NCI-H82 treated with DMSO at 0.1 percent for 48 hours (cell line): Measurements from ENCODE around the gene EME2.

ENCODE experiments used
- DNase-seq: peaks from one replicate; lab custom pipeline; 2025; ENCODE audit not compliant: unreplicated experiment; lab: John Stamatoyannopoulos, UW

The EME2 gene

DNA sequence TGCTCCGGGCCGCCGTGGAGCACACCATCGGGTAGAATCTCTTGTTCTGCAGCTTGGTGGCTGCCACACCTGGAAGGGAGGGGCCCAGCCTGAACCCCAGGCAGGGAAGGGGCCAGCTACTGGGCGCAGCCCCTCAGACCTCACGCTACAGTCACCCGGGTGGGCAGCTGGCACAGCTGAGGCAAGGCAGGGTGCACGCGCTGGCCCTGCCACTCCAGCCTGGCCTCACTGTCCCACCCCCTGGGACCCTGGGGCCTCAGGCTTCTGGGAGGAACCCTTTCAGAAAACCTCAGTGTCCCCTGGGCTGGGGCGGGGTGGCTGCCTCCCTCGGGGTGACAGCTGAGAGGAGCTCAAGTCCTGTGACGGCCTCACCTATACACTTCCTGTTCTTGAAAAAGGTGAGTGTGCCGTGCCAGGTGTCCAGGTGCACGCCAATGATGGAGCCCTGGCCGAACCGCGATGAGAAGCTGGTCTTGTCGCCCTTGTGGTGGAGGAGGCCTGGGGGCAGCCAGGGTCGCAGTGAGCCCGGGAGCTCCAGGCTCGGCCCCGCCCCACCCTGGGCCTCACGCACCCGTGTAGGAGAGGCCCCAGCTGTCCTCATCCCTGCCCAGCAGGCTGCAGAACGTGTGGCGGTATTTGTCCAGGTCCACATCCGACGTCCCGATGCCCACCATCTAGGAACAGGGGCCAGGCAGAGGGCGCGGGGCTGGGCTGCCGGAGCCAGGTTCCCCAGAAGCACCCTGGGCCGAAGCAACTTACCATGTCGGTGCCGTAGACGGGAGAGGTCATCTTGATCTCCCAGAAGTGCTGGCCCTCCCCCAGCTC, 5.0 kb downstream of the EME2 start:
- DNase-seq, result no peak

DNA sequence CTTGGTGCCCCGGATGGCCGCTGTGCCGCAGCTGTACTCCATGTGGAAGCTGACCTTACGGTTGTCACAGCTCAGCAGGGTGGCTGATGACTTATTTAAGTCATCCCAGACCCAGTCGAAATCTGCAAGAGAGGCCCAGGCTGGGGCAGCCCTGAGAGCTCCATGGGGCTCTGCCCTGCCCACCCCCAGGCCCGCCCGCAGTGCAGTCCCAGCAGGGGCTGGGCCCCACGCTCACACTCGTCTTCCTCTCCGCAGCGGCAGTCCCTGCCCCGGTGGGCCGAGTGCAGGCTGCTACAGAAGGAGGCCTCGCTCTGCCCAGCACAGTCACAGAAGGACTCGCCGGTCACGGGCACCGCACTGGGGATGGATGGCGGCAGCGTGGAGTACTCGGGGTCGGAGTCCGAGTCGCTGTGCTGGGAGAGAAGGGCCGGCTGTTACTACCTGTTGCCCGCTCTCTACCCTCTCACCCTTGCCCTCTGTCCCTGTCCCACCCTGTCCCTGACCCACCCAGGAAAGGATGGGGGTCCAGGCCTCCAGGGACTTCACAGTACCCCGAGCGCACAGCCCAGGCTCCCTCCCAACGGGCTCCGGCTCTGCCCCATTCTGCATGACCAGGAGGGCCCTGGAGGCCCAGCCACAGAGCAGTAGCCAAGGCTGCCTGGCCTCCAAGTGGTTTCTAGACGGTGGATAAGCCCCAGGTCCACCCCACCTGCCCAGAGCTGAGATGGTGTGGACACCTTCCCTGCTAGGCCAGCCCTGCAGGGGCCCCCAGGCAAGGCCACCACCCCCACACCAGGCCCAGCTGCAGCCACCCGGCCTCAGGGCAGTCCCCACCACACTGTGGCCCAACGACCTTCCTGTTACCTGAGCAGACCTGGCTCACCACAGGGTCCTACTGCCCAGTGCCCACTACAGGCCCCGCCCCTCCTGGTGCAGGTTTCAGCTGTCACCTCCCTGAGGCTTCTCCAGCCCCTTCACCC, 5.9 kb downstream of the EME2 start:
- no peak for DNase-seq

- no peak for DNase-seq
Observed at GRCh38 chr16:1779234-1779701, 6.7 kb downstream of the EME2 start.

DNA sequence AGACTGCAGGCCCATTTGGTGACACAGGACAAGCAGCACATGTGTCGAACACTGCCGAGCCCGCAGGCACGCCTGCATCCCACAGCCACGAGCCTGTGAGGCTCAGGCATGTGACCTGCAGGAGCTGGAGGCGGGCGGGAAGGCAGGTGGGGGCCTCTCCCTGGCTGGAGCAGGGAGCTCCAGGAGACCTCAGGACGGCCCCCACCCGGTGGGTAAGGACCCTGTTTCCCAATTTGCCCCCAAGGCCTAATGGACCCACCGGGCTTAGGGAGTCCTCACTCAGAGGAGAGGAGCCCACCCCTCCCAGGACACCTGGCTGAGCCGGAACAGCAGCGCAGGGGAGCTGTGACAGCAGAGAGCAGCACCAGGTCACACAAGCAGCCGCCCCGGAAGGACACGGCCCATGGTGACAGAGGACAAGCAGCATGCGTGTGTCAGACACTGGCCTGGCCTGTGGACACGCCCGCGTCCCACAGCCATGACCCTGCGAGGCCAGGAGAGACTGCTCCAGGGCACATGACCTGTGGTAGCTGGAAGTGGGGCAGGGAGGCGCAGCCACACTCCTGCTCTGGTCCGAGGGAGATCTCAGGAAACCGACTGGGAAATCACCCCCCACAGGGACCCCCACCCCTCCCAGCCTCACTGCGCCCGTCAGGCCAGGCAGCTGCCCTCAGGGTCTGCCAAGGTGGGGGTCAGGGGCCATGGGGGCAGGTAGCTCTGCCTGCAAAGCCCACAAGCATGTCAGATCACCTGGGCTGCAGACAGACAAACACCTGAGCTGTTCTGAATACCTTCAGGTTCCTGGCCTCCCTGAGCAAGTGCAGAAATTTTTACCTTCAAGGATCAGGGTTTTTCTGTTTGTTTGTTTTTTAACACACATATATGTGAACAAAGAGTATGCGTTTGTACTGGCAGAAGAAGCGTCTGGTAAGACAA, 7.4 kb downstream of the EME2 start:
- no peak for DNase-seq

GRCh38 chr16:1780677-1781072, 8.1 kb downstream of the EME2 start:
- no peak for DNase-seq

DNA sequence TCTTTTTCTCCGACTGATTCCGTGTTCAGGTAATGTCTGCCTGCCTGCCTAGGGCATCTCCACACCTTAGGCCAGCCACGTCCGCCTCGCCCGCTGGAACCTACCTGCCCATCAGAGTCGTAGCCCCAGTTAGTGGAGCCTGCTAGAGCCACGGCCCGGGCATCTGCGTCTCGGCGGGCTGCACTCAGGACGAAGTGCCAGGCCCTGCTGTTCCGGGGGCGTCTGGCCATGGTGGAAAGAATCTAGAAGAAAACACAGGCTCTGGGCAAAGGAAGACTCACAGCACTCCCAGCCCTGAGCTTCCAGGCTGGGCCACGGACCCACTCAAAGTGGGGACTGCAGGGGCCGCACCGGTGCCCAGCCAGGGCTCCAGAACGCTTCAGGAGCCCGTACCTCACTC, 8.6 kb downstream of the EME2 start:
- no peak for DNase-seq

DNA sequence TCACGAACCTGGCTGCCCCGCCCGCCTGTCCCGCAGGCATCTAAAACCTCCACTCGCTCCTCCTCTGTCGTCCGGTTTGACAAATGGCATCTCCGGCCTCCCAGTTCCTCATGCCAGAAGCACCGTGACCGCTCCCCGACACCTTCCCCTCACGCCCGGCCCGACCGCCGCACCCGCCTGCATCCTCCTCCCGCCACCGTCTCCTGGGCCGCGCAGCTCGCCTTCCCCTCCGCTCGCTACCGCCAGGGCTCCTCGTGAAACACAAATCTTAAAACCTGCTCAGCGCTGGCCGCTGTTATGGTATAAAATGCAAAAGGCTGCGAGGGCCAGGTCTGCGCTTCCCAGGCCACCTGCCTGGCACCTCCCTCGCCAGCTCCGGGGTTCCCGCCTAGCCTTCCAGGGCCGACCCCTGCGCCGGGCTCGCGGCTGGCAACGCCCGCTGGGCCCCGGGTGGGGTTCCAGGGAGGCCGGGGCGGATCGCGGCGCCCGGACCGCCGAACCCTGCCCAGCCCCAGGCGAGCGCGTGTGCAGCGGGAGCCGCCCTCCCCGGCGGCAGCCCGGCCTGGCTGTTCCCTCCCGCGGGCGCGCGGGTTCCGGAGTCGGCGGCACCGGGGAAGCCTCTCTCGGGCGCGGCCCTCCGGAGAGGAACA, 9.3 kb downstream of the EME2 start:
- no peak for DNase-seq

DNA sequence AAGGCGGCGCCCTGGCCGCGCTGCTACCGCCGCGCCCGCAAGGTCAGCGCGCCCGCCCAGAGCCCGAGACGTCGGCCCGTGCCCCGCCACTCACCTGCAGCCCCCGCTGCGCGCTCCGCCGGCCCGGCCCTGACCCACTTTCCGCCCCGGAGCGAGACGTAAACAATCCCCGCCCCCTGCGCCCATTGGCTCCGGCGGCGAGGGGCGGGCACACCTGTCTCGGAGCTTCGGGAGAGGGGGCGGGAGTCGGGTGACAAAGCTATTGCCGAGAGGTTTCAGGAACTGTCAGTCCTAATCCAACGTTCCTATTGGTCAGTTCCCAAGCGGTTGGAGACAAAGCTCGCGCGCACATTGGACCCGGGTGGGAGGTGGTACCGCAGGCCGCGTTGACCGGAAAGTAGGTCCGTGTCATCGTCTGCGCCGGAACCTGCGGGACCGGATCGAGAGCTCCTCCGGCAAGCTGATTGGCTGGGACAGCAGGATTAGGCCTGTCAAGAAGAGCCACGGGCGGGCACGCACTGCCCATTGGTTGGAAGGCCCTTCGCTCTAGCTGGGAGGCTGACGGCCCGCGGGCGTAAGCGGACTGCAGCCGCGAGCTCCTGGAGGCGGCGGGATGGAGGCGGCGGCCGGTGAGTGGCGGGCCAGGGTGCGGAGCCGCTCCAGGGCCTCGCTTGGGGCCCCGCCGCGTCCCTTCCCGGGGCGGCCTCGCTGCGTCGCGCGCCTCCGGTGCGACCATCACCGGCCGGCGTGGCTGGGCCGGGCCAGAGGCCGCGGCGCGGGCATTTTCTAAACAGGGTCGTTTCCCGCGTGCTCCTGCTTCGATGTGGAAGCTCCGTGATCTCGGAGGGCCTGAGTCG, 10.0 kb downstream of the EME2 start, which contains the start of the genes NUBP2 and SPSB3:
TSS of gene NUBP2 (plus strand) at position 553 of the 857 bp plus-strand sequence. CDS start at position 614, 61 bp downstream.
TSS of gene SPSB3 (minus strand) at position 164 of the 857 bp plus-strand sequence. CDS start 1,088 bp downstream, outside the sequence.
- peak; percentile 99 for DNase-seq

DNA sequence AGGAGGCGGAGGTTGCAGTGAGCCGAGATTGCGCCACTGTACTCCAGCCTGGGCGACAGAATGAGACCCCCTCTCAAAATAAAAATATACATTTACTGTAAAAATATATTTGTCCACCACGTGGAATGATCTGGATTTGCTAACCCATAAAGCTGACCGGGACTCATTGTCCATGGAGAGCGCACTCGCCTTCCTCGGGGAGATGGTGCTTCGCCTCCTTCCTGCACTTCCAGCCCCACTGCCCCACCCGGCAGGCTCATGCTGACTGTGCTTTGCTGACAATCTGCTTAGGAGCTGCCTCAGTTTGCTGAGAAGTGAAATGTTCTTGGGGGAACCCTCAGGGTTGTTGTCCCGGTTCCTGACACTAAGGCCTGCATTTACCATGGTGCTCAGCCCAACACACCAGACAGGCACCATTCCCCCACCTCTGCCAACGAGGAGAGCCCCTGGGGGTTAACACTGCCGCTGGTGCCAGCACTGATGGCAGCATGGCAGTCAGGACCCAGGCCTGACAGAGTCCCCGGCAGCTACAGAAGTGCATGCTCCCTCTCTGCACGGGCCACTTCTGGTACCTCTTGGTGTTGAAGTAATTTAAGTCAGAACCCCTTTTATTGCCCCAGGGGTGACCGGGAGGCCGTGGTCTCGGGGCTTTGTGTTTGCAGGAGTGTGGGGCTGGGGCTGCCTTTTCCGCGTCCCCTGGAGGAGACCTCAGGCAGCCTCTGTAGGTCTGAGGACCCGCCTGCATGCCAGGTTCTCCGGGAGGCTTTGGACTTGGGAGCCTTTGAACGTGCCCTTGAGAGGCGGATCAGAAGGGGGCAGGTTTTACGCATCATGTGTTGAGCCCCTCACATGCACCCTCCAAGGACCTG, 12.6 kb downstream of the EME2 start:
- no peak for DNase-seq

DNA sequence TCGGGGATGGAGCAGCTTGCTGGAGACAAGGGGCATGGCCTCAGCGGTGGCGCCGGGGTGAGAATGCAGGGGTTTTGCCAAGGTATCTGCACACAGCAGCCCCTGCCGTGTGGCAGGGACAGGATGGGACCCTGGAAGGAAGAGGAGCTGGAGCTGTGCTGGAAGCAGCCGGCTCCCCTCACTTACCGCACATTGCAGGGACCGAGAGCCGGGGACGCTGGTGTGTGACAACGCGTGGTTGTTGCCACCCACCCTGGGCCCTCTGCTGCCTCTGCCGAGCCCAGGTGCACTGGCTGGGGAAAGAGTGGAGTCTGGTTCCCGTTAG, 13.2 kb downstream of the EME2 start:
- no peak for DNase-seq

DNA sequence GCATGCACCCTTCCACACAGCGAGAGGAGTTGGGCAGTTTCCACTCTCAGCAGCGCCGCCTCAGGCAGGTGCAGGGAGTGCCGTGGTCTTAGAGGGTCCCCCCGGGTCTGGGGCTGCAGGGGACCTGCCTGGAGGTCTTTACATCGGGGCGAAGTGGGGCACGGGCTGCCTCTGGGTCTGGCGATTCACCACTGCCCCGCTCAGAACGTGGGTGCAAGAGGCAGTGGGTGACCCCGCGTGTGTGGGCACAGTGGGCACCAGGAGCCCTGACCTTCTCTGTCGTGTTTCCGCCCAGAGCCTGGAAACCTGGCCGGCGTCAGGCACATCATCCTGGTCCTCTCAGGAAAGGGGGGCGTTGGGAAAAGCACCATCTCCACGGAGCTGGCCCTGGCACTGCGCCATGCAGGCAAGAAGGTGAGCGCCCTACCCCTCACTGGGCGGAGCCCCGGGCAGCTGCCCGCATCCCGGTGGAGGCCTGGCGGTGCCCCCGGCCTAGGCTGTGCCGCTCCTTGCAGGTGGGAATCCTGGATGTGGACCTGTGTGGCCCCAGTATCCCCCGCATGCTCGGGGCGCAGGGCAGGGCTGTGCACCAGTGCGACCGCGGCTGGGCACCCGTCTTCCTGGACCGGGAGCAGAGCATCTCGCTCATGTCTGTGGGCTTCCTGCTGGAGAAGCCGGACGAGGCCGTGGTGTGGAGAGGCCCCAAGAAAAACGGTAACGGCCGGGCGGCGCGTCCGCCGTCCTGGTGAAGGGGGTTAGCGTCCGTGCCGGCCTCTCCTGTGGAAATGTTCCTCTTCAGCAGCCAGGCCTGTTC, 13.8 kb downstream of the EME2 start:
- no peak for DNase-seq

DNA sequence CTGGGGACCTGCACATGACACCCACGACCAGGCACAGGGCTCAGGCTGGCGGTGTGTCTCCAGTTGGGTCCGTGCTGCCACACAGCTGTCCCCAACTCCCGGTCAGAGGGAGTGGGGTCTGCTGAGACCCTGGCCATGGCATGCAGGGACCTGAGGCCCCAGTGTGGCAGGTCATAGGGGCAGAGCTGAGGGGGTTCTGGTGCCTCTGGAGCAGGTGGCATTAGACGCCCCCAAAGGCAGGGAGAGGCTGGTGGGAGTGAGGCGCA, 14.4 kb downstream of the EME2 start:
- DNase-seq, result no peak

GRCh38 chr16:1787322-1788094, 14.9 kb downstream of the EME2 start:
- no peak for DNase-seq

- no peak for DNase-seq
Observed at GRCh38 chr16:1788095-1788707, 15.6 kb downstream of the EME2 start.

DNA sequence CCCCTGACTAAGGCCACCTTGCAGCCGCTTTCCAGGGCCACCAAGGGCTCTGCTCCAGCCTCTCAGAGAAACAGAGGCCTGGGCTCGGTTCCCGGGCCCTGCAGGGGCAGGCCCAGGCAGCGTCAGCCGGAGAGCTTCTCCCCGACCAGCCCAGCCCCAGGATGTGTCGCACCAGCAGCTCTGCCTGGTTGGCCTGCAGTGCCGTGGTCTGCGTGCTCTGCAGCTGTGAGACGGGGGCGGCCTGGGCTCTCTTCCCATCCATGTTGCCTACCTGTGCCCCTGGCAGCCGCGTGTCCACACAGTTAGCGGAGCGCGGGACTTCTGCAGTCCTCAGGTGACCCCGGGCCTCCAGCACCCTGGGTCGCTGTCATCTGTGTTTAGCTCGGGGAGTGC, 16.1 kb downstream of the EME2 start:
- DNase-seq, result no peak

GRCh38 chr16:1789643-1790045, 17.0 kb downstream of the EME2 start:
- DNase-seq, result no peak

GRCh38 chr16:1790261-1790610, 17.6 kb downstream of the EME2 start:
- no peak for DNase-seq
